ENCODE measurements around the gene ADAMTS17.

- TF ChIP-seq POLR2AphosphoS5 (IDR thresholded peaks at IDR 0.05; ENCODE audit: low read depth, low read length) (no peak), CTCF (IDR thresholded peaks at IDR 0.05) (no peak), REST (IDR thresholded peaks at IDR 0.05; ENCODE audit: insufficient read depth in 1 of 2, low read depth in 2 of 2, low read length in 1 of 2) (no peak), SIN3A (IDR thresholded peaks at IDR 0.05; ENCODE audit: borderline replicate concordance, insufficient read depth, low read depth, low read length) (no peak)
These were observed 409.8 kb downstream of the ADAMTS17 start for GRCh38 chr15:99931703-99932603.
